Activated CD8-positive, alpha-beta memory T cell treated with anti-CD3 and anti-CD28 coated beads for 24 hours (primary cell): ENCODE data around the gene CHD8.
"Not testable (repeated sequence)": the region's sequence is repeated elsewhere in the genome, so short reads cannot be mapped to it uniquely, and the experiment has no call there.

Experiments
- DNase-seq: peaks from one replicate; pipeline ENCODE4 v3.0.0-alpha.2; 2020

CHD8 gene

GRCh38 chr14:21455912-21456667 is at the start of gene CHD8:
TSS of gene CHD8 (minus strand) at chr14:21456123. CDS start at chr14:21431643, 24,480 bp downstream.
- DNase-seq: peak; percentile 99

- no peak for DNase-seq
Measured at GRCh38 chr14:21505012-21505553, 49.2 kb upstream of the CHD8 start.

GRCh38 chr14:21503376-21503775 is 47.5 kb upstream of the CHD8 start:
- DNase-seq: no peak

GRCh38 chr14:21501568-21501967 is 45.6 kb upstream of the CHD8 start:
- DNase-seq: no peak

GRCh38 chr14:21498540-21499526 is 42.9 kb upstream of the CHD8 start:
- DNase-seq: no peak

GRCh38 chr14:21496453-21496852 is 40.5 kb upstream of the CHD8 start:
- DNase-seq: no peak

GRCh38 chr14:21494902-21495762 is 39.2 kb upstream of the CHD8 start:
- DNase-seq: no peak

- no peak for DNase-seq
Measured at GRCh38 chr14:21486640-21487087, 30.7 kb upstream of the CHD8 start.

GRCh38 chr14:21476925-21477681 is 21.2 kb upstream of the CHD8 start, which contains the start of the genes RAB2B and TOX4:
TSS of gene RAB2B (minus strand) at chr14:21476959. CDS start at chr14:21476872, 87 bp downstream.
TSS of gene TOX4 (plus strand) at chr14:21477195. CDS start at chr14:21477279, 84 bp downstream.
- DNase-seq: no peak

- DNase-seq: peak; percentile 93
Measured at GRCh38 chr14:21476523-21476924, 20.6 kb upstream of the CHD8 start.

- no peak for DNase-seq
Measured at GRCh38 chr14:21475767-21476522, 20.0 kb upstream of the CHD8 start.

GRCh38 chr14:21467616-21468015 is 11.7 kb upstream of the CHD8 start:
- DNase-seq: no peak

GRCh38 chr14:21455592-21455911 is 371 bp downstream of the CHD8 start:
- no peak for DNase-seq

- no peak for DNase-seq
Measured at GRCh38 chr14:21454843-21455544, 929 bp downstream of the CHD8 start.

- DNase-seq: no peak
Measured at GRCh38 chr14:21449899-21450216, 6.1 kb downstream of the CHD8 start.

GRCh38 chr14:21442657-21443056 is 13.3 kb downstream of the CHD8 start:
- not testable (repeated sequence) for DNase-seq

GRCh38 chr14:21440859-21441258 is 15.1 kb downstream of the CHD8 start:
- DNase-seq: no peak

- peak; percentile 100 for DNase-seq
Measured at GRCh38 chr14:21437063-21437901, 18.6 kb downstream of the CHD8 start.

- no peak for DNase-seq
Measured at GRCh38 chr14:21436567-21437062, 19.3 kb downstream of the CHD8 start.
